Measurements from ENCODE around the gene CDC42EP1. TPM values are rescaled to one million over a fixed set of nuclear protein-coding genes. Genes with fewer than 3 reads are reported as not detected.

The CDC42EP1 gene, protein sequence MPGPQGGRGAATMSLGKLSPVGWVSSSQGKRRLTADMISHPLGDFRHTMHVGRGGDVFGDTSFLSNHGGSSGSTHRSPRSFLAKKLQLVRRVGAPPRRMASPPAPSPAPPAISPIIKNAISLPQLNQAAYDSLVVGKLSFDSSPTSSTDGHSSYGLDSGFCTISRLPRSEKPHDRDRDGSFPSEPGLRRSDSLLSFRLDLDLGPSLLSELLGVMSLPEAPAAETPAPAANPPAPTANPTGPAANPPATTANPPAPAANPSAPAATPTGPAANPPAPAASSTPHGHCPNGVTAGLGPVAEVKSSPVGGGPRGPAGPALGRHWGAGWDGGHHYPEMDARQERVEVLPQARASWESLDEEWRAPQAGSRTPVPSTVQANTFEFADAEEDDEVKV
- 100 to 1,000 TPM in 3 of 6 experiments, 10 to 100 TPM in 3; 88.3 to 104 (median 97.2) TPM for total RNA-seq (2021; fragmentation: NEBNext Ultra II Directional; extraction: Animal tissue kit (Norgen Biotek cat#: 25700))
- long read RNA-seq, transcript CDC42EP1-201 (3 exons, 2,181 nt), result major isoform, 6 of 18 reads
- long read RNA-seq, partial matches to known transcripts, result 10 of 18 reads
- long read RNA-seq, other reads (novel, unspliced or antisense), result 2 of 18 reads

- Mint-ChIP-seq H3K4me1 (ENCODE audit: low read depth) (peaks cover 46% of the 10 kb centered on the region), H3K27me3 (ENCODE audit: insufficient read depth) (peaks cover 10% of the 10 kb centered on the region), H3K36me3 (ENCODE audit: low read depth) (peaks cover 13% of the 10 kb centered on the region; the same call in 1 of the 2 replicates), H3K27ac (peak within 1 kb of the TSS; percentile 88), H3K9me3 (no peaks in the 10 kb centered on the region), H3K4me3 (peak within 1 kb of the TSS; percentile 89)
- TF ChIP-seq CTCF (IDR thresholded peaks at IDR 0.05), result no peak
- DNase-seq, result peak; percentile 35
These were observed at the start of gene CDC42EP1 for GRCh38 chr22:37559901-37560607. Gene CDC42EP1, plus strand, starts transcription at chr22:37560480. Its CDS starts 5,870 bp downstream, at chr22:37566350.

DNA sequence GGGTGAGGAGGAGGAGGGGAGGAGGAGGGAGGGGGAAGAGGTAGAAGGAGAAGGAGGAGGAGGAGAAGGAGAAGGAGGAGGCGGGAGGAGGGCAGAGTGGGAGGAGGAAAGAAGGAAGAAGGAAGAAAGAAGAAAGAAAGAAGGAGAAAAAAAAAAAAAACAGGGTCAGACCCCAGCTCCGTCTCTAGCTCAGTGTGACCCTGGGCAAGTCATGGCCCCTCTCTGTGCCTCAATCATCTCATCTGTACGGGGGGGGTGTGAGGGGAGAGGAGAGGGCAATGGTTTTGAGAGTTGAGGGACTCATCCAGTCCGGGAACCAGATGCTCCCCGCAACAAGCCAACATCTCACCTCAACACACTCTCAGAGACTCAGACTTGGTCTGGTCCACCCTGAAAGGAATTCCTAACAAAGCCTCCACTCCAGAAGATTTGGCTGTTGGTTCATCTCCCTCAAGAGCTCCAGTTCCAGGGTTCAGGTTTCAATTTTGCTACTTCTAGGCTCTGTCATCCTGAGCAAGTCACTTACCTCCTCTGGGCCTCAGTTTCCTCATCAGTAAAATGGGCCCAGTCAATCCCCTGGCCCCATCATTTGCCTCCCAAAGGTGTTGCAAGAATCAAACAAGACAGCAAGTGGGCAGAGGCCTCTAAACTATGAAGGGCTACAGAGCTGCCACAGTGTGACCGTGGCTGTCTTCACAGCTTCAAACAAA is 48.7 kb upstream of the CDC42EP1 start:
- Mint-ChIP-seq H3K36me3 (ENCODE audit: low read depth) (peaks cover 6% of the 10 kb centered on the region), H3K27me3 (ENCODE audit: insufficient read depth) (peaks cover 3% of the 10 kb centered on the region), H3K4me3 (no peak overlapping the region), H3K4me1 (ENCODE audit: low read depth) (peaks cover 16% of the 10 kb centered on the region), H3K27ac (no peak overlapping the region), H3K9me3 (no peaks in the 10 kb centered on the region)
- DNase-seq, result no peak
- TF ChIP-seq CTCF (IDR thresholded peaks at IDR 0.05), result no peak

GRCh38 chr22:37514526-37515051 is 45.7 kb upstream of the CDC42EP1 start:
- DNase-seq, result no peak
- no peak overlapping the region for H3K27ac Mint-ChIP-seq
- H3K4me1 Mint-ChIP-seq (ENCODE audit: low read depth), result peaks cover 23% of the 10 kb centered on the region
- H3K36me3 Mint-ChIP-seq (ENCODE audit: low read depth), result peaks cover 6% of the 10 kb centered on the region
- peaks cover 3% of the 10 kb centered on the region for H3K27me3 Mint-ChIP-seq (ENCODE audit: insufficient read depth)
- H3K9me3 Mint-ChIP-seq, result no peaks in the 10 kb centered on the region
- no peak for TF ChIP-seq CTCF (IDR thresholded peaks at IDR 0.05)
- H3K4me3 Mint-ChIP-seq, result no peak overlapping the region

DNA sequence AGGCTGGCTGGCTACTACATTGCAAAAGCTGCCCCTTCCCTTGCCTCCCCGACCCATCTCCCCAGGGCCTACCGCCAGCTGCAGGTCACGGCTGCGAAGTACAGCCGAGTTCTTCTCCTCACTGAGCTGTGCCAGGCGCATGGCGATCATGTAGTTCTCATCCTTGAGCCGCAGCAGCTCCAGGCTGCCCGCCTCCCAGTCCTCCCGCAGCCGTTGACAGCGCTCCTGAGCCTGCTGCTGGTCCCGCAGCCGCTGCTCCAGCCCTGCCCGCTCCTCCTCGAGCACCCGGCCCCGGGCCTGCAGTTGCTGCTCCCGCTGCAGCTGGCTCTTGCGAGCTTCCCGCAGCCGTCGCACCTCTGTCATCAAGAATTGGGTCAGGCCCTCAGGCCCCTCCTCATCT is 44.4 kb upstream of the CDC42EP1 start:
- no peaks in the 10 kb centered on the region for H3K9me3 Mint-ChIP-seq

More for the DNA sequence above, 44.4 kb upstream of the CDC42EP1 start:
- Mint-ChIP-seq H3K27ac (no peak overlapping the region), H3K4me3 (no peak overlapping the region), H3K36me3 (ENCODE audit: low read depth) (peaks cover 6% of the 10 kb centered on the region), H3K4me1 (ENCODE audit: low read depth) (peaks cover 23% of the 10 kb centered on the region), H3K27me3 (ENCODE audit: insufficient read depth) (peaks cover 5% of the 10 kb centered on the region)
- TF ChIP-seq CTCF (IDR thresholded peaks at IDR 0.05), result no peak
- no peak for DNase-seq

Measured in HFFc6 (cell line).